Testis (tissue), 5 donors: Measurements from ENCODE around the gene CELSR2. TPM values are rescaled to one million over a fixed set of nuclear protein-coding genes. Genes with fewer than 3 reads are reported as not detected.
A peak's percentile ranks its signal among the peaks of the same experiment; 100 is the strongest.

Experiments
- DNase-seq: peaks from one replicate; pipeline ENCODE4 v3.0.0-alpha.2; 2019
- H3K27ac ChIP-seq, 2 donors: fragments of 200-600 bp; sonication (generic); one replicate each; pipeline ENCODE4 v1.5.1; 2019
- H3K27me3 ChIP-seq: fragments of 200-600 bp; sonication (generic); one replicate; pipeline ENCODE4 v1.5.1; 2019
- H3K36me3 ChIP-seq: fragments of 200-600 bp; sonication (generic); one replicate; pipeline ENCODE4 v1.5.1; 2017; ENCODE audit warnings: low read depth; ENCODE audit errors: missing control alignments
- H3K4me1 ChIP-seq: fragments of 200-600 bp; sonication (generic); one replicate; pipeline ENCODE4 v1.5.1; 2019
- H3K4me3 ChIP-seq, 2 donors: fragments of 200-600 bp; sonication (generic); one replicate each; pipeline ENCODE4 v1.5.1; 2017 to 2019
- H3K9me3 ChIP-seq: fragments of 200-600 bp; sonication (generic); one replicate; pipeline ENCODE4 v1.5.1; 2017
- POLR2A ChIP-seq: fragments of 450-650 bp; IDR thresholded peaks from one replicate; pipeline ENCODE4 v1.6.1; 2017; ENCODE audit warnings: antibody characterized with exemption, mild to moderate bottlenecking, moderate library complexity
- WGBS, 2 donors: methylation state at CpG; one replicate each; pipeline ENCODE4 v1.1.5; 2018; 5-methylcytosine and 5-hydroxymethylcytosine counted together
- intact Hi-C: fragments of 100-400 bp; cut with DNase I; formaldehyde crosslinking; loops from one replicate; pipeline ENCODE4 v1.15.1; 2023; ENCODE audit warnings: low total_unique reads
- long read RNA-seq, 2 donors: transcript quantifications; one replicate each; lab custom pipeline, GENCODE V29; 2026
- polyA plus RNA-seq: library from polyadenylated mRNA; stranded (reverse); fragments of 350-450 nt; fragmentation: Illumina TruSeq; extraction: RNeasy Lipid Tissue Mini Kit (QIAGEN cat#74804); gene quantifications from one replicate; pipeline ENCODE4 v1.2.3, GENCODE V29; 2014; ENCODE audit warnings: low read depth, low replicate concordance; ENCODE audit not compliant: insufficient read depth
- total RNA-seq, 2 donors: library from RNA; depleted of rRNA; stranded (reverse); fragments of >200 nt; gene quantifications; one replicate each; pipeline ENCODE4 v1.2.3, GENCODE V29; 2016
- TF ChIP-seq, protein P1 (sequence below), 3 experiments: fragments of 450-650 bp in 2 of 3; fragments of 200-600 bp in 1 of 3; sonication (generic) in 1 of 3; IDR thresholded peaks; one replicate each; pipeline ENCODE4 v1.5.1; 2016 to 2019; ENCODE audit warnings: antibody characterized with exemption in 3 of 3, mild to moderate bottlenecking in 2 of 3, moderate library complexity in 1 of 3

The CELSR2 gene, protein sequence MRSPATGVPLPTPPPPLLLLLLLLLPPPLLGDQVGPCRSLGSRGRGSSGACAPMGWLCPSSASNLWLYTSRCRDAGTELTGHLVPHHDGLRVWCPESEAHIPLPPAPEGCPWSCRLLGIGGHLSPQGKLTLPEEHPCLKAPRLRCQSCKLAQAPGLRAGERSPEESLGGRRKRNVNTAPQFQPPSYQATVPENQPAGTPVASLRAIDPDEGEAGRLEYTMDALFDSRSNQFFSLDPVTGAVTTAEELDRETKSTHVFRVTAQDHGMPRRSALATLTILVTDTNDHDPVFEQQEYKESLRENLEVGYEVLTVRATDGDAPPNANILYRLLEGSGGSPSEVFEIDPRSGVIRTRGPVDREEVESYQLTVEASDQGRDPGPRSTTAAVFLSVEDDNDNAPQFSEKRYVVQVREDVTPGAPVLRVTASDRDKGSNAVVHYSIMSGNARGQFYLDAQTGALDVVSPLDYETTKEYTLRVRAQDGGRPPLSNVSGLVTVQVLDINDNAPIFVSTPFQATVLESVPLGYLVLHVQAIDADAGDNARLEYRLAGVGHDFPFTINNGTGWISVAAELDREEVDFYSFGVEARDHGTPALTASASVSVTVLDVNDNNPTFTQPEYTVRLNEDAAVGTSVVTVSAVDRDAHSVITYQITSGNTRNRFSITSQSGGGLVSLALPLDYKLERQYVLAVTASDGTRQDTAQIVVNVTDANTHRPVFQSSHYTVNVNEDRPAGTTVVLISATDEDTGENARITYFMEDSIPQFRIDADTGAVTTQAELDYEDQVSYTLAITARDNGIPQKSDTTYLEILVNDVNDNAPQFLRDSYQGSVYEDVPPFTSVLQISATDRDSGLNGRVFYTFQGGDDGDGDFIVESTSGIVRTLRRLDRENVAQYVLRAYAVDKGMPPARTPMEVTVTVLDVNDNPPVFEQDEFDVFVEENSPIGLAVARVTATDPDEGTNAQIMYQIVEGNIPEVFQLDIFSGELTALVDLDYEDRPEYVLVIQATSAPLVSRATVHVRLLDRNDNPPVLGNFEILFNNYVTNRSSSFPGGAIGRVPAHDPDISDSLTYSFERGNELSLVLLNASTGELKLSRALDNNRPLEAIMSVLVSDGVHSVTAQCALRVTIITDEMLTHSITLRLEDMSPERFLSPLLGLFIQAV (N-terminal part only)
- total RNA-seq = 100 to 1,000 TPM; 107 to 140 TPM
- polyA plus RNA-seq = 59.6 TPM
- long read RNA-seq, donor 1 = 0 reads
- long read RNA-seq, donor 2 = 0 reads

DNA sequence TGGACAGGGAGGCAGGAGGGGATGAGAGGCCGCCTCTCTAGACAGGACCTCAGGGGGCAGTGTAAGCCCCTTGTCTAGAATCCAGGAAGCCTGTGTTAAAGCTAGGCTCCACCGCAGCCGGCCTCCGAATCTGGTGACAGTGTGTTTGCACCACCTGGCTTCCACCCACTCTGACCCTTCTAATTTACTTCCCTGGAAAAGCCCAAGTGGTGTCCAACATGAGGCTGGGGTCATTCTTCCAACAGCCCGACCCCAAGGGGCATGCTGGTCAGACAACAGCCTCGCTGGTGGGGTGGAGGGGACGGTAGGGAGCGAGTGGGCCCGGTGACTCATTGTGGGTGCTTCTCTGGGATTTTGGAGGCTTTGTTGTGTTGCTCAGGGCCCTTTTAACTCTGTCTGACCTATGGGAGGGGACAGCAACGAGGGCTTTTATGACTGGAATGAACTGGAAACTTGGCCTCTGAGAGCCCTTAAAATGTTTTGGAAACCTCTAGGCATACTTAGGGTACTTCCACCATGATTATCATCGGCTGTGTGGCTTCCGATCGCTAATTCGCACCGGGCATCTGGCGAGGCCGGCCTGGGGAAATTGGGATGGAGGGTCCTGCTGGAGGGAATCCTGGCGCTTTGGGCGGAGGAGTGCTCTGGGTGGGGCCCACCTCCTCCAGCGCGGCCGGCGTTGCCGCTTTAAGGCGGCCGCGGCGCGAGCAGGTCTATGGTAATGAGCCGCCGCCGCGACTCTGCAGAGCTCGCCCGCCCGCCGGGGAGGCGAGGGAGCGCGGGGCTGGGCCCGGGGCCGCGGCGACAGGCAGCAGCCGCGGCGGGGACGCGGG is at the start of gene CELSR2:
TSS of gene CELSR2 (plus strand) at position 743 of the 833 bp plus-strand sequence. CDS start 541 bp downstream, outside the sequence.
- intact Hi-C loops = no loop called here
- peak within 1 kb of the TSS; percentile 47 to 64 for H3K4me3 ChIP-seq
- TF ChIP-seq, protein P1, sequence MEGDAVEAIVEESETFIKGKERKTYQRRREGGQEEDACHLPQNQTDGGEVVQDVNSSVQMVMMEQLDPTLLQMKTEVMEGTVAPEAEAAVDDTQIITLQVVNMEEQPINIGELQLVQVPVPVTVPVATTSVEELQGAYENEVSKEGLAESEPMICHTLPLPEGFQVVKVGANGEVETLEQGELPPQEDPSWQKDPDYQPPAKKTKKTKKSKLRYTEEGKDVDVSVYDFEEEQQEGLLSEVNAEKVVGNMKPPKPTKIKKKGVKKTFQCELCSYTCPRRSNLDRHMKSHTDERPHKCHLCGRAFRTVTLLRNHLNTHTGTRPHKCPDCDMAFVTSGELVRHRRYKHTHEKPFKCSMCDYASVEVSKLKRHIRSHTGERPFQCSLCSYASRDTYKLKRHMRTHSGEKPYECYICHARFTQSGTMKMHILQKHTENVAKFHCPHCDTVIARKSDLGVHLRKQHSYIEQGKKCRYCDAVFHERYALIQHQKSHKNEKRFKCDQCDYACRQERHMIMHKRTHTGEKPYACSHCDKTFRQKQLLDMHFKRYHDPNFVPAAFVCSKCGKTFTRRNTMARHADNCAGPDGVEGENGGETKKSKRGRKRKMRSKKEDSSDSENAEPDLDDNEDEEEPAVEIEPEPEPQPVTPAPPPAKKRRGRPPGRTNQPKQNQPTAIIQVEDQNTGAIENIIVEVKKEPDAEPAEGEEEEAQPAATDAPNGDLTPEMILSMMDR (IDR thresholded peaks at IDR 0.05) = no peak
- TF ChIP-seq POLR2A = no peak
- H3K36me3 ChIP-seq = no peaks in the 10 kb centered on the region
- DNase-seq = peak; percentile 85
- no peak within 1 kb of the TSS for H3K27ac ChIP-seq
- H3K27me3 ChIP-seq = no peaks in the 10 kb centered on the region
- peaks cover 17% of the 10 kb centered on the region for H3K4me1 ChIP-seq
- 9 to 45% methylated on average over 5 to 48 of the region's 49 CpGs for WGBS, 2 donors
- no peaks in the 10 kb centered on the region for H3K9me3 ChIP-seq

DNA sequence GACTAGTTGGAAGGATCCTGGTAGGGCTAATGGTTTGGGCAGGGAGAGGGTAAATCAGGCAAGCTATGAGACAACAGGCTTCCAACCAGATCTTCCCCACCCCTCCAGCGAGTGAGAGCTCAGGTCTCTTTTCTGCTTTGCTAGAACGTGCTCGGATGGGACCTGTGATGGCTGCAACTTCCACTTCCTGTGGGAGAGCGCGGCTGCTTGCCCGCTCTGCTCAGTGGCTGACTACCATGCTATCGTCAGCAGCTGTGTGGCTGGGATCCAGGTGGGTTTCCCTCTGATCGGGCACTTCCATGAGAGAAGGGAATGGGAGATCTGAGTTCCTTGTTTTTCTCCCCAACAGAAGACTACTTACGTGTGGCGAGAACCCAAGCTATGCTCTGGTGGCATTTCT is 49.6 kb upstream of the CELSR2 start:
- H3K27me3 ChIP-seq = no peaks in the 10 kb centered on the region
- intact Hi-C loops = no loop called here
- H3K4me3 ChIP-seq = no peak overlapping the region
- no peak for DNase-seq
- 78 to 89% methylated on average over 9 to 10 of the region's 10 CpGs for WGBS, 2 donors
- H3K4me1 ChIP-seq = no peaks in the 10 kb centered on the region
- H3K36me3 ChIP-seq = no peaks in the 10 kb centered on the region
- no peak for TF ChIP-seq POLR2A
- TF ChIP-seq, protein P1 (IDR thresholded peaks at IDR 0.05) = no peak
- no peaks in the 10 kb centered on the region for H3K9me3 ChIP-seq
- no peak overlapping the region for H3K27ac ChIP-seq

DNA sequence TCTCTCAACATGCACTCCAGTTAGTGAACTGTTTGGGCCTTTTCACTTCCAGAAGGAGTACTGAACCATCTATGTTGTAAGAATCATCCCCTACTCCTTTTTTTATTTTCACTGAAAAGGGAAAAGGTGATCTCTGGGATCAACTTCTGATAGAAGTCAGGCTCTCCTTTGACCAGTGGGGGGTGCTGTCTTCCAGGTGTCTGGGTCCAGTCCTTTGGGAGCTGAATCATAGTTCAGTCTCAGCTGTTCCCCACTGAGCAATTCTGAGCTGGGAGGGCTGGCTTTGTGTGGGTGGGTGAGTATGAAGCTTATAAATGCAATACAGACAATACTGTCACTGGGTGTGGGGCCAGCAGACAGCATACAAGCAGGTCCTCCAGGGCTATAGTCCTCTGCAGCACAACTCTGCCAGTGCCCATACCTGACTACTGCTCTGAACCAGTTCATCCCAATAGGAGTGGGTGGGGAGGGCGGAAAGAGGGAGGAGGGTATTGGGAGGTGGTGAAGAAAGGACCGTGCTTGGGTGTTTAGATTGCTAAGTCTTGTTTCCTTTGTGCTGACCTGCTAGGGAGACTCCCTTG is 48.1 kb upstream of the CELSR2 start:
- Histone ChIP-seq H3K27ac (no peak overlapping the region), H3K36me3 (no peaks in the 10 kb centered on the region), H3K9me3 (no peaks in the 10 kb centered on the region), H3K4me1 (no peaks in the 10 kb centered on the region), H3K4me3 (no peak overlapping the region), H3K27me3 (no peaks in the 10 kb centered on the region)
- intact Hi-C loops = no loop called here
- 67 to 85% methylated on average over 2 of the region's 2 CpGs for WGBS, 2 donors
- DNase-seq = peak; percentile 80
- TF ChIP-seq, protein P1 (IDR thresholded peaks at IDR 0.05) = peak; percentile 38 to 55 (median 41)
- no peak for TF ChIP-seq POLR2A

DNA sequence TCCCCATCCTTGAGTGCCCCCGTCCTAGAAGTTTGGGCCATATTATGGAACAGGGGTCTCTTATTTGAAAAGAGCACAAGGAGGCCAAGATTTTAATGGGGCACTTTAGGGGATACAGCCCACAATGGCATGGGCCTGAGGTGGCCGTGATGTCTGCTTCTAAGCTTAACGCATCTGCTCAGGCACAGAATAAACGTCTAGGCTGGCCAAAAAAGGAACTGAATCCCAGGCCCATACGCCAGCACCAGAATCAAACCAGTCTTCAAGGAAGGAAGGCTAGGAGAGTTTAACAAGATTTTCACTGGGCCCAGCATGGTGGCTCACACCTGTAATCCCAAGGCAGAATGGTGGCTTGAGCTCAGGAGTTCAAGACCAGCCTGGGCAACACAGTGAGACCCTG is 44.9 kb upstream of the CELSR2 start:
- H3K4me3 ChIP-seq = no peak overlapping the region
- peaks cover 9% of the 10 kb centered on the region for H3K4me1 ChIP-seq
- H3K27me3 ChIP-seq = no peaks in the 10 kb centered on the region
- H3K27ac ChIP-seq = no peak overlapping the region
- TF ChIP-seq POLR2A = no peak
- TF ChIP-seq, protein P1 (IDR thresholded peaks at IDR 0.05) = no peak
- H3K36me3 ChIP-seq = no peaks in the 10 kb centered on the region
- intact Hi-C loops = no loop called here
- 79 to 83% methylated on average over 5 of the region's 5 CpGs for whole genome bisulfite sequencing, 2 donors
- no peak for DNase-seq
- no peaks in the 10 kb centered on the region for H3K9me3 ChIP-seq
